Esophagus squamous epithelium (tissue), 5 donors: Measurements from ENCODE around the gene CMAS. TPM values are rescaled to one million over a fixed set of nuclear protein-coding genes. Genes with fewer than 3 reads are reported as not detected.

ENCODE experiments used
- DNase-seq: peaks from one replicate; lab custom pipeline; 2025; lab: John Stamatoyannopoulos, UW
- H3K27ac ChIP-seq, 4 donors: fragments of 200-600 bp; sonication (generic); one replicate each; pipeline ENCODE4 v1.5.1; 2016 to 2019; ENCODE audit warnings: mild to moderate bottlenecking in 1 of 4
- H3K27me3 ChIP-seq, 4 donors: fragments of 200-600 bp; sonication (generic); 1 replicate in 3 of 4; 2 replicates in 1 of 4; pipeline versions ENCODE4 v1.5.1 to v1.6.0; 2017 to 2021; ENCODE audit warnings: antibody characterized with exemption in 1 of 4
- H3K36me3 ChIP-seq, 3 donors: fragments of 200-600 bp; sonication (generic); one replicate each; pipeline ENCODE4 v1.5.1; 2016 to 2019
- H3K4me1 ChIP-seq, 3 donors: fragments of 200-600 bp; sonication (generic); one replicate each; pipeline ENCODE4 v1.5.1; 2017 to 2019
- H3K4me3 ChIP-seq, 4 donors: fragments of 200-600 bp; sonication (generic); 1 replicate in 3 of 4; 2 replicates in 1 of 4; pipeline ENCODE4 v1.5.1; 2016 to 2019; ENCODE audit warnings: mild to moderate bottlenecking in 2 of 4, moderate library complexity in 1 of 4
- H3K9me3 ChIP-seq, 3 donors: fragments of 200-600 bp; sonication (generic); one replicate each; pipeline ENCODE4 v1.5.1; 2016 to 2019
- CTCF ChIP-seq, 6 experiments: fragments of 450-650 bp in 4 of 6; fragments of 200-600 bp in 2 of 6; sonication (generic) in 2 of 6; IDR thresholded peaks; one replicate each; pipeline ENCODE4 v1.5.1; 2016 to 2019; ENCODE audit warnings: antibody characterized with exemption in 6 of 6, mild to moderate bottlenecking in 4 of 6, moderate library complexity in 4 of 6
- POLR2A ChIP-seq, 4 donors: fragments of 450-650 bp; IDR thresholded peaks; one replicate each; pipeline ENCODE4 v1.6.1; 2017; ENCODE audit warnings: antibody characterized with exemption in 4 of 4, mild to moderate bottlenecking in 4 of 4, moderate library complexity in 3 of 4
- WGBS, 2 donors: methylation state at CpG; one replicate each; pipeline ENCODE4 v1.1.5; 2018; 5-methylcytosine and 5-hydroxymethylcytosine counted together
- intact Hi-C: fragments of 100-400 bp; cut with DNase I; formaldehyde crosslinking; loops from one replicate; pipeline ENCODE4 v1.15.0; 2022
- total RNA-seq, 4 donors: library from RNA; depleted of rRNA; stranded (reverse); fragments of >200 nt; gene quantifications; one replicate each; pipeline ENCODE4 v1.1.0, GENCODE V29; 2016
- donor health status: DM: yes; HTN: yes; CAD: no.

Gene CMAS
- total RNA-seq, 4 donors from 2014 or later: 46.5 to 61.8 (median 52.5) TPM

- Histone ChIP-seq H3K4me1 (peaks cover 0 to 4% (median 0%) of the 10 kb centered on the region in 3 donors), H3K36me3 (no peaks in the 10 kb centered on the region), H3K9me3 (no peaks in the 10 kb centered on the region), H3K27me3 (no peaks in the 10 kb centered on the region), H3K27ac (no peak overlapping the region), H3K4me3 (no peak overlapping the region)
- 57 to 84% methylated on average over 2 of the region's 2 CpGs for WGBS, 2 donors
- no peak for DNase-seq
- TF ChIP-seq POLR2A (IDR thresholded peaks at IDR 0.05) (no peak), CTCF (IDR thresholded peaks at IDR 0.05) (no peak)
- intact Hi-C loops: no loop called here
Measured at GRCh38 chr12:22029491-22029890, 16.5 kb upstream of the CMAS start.

GRCh38 chr12:22029991-22030390 lies 16.0 kb upstream of the CMAS start:
- Histone ChIP-seq H3K9me3 (no peaks in the 10 kb centered on the region), H3K27ac (no peak overlapping the region), H3K27me3 (no peaks in the 10 kb centered on the region), H3K4me1 (peaks cover 0 to 8% (median 0%) of the 10 kb centered on the region in 3 donors), H3K36me3 (no peaks in the 10 kb centered on the region), H3K4me3 (no peak overlapping the region)
- WGBS, 2 donors: no CpG with 5 or more reads among the region's 1 CpG
- TF ChIP-seq CTCF (IDR thresholded peaks at IDR 0.05): no peak
- TF ChIP-seq POLR2A (IDR thresholded peaks at IDR 0.05): no peak
- no peak for DNase-seq
- intact Hi-C loops: no loop called here

- Histone ChIP-seq H3K27me3 (no peaks in the 10 kb centered on the region), H3K4me3 (no peak overlapping the region), H3K4me1 (peaks cover 0 to 11% (median 0%) of the 10 kb centered on the region in 3 donors), H3K36me3 (no peaks in the 10 kb centered on the region), H3K27ac (no peak overlapping the region), H3K9me3 (no peaks in the 10 kb centered on the region)
- intact Hi-C loops: no loop called here
- TF ChIP-seq CTCF (IDR thresholded peaks at IDR 0.05) (no peak), POLR2A (IDR thresholded peaks at IDR 0.05) (no peak)
- DNase-seq: no peak
Measured at GRCh38 chr12:22032732-22033131, 13.3 kb upstream of the CMAS start.

GRCh38 chr12:22034709-22035506 lies 11.1 kb upstream of the CMAS start:
- Histone ChIP-seq H3K36me3 (no peaks in the 10 kb centered on the region), H3K27ac (no peak overlapping the region), H3K4me1 (peaks cover 0 to 11% (median 0%) of the 10 kb centered on the region in 3 donors), H3K27me3 (no peaks in the 10 kb centered on the region), H3K4me3 (no peak overlapping the region), H3K9me3 (no peaks in the 10 kb centered on the region)
- DNase-seq: no peak
- intact Hi-C loops: no loop called here
- WGBS, 2 donors: 20 to 27% methylated on average over 4 of the region's 4 CpGs
- TF ChIP-seq CTCF (IDR thresholded peaks at IDR 0.05) (no peak), POLR2A (IDR thresholded peaks at IDR 0.05) (no peak)

GRCh38 chr12:22037947-22038346 lies 8.1 kb upstream of the CMAS start:
- no peak for TF ChIP-seq POLR2A (IDR thresholded peaks at IDR 0.05)
- TF ChIP-seq CTCF (IDR thresholded peaks at IDR 0.05): no peak
- no peaks in the 10 kb centered on the region for H3K9me3 ChIP-seq
- DNase-seq: no peak
- H3K36me3 ChIP-seq: no peaks in the 10 kb centered on the region
- WGBS, 2 donors: 55 to 57% methylated on average over 3 of the region's 3 CpGs
- H3K27ac ChIP-seq: no peak overlapping the region
- peaks cover 0 to 11% (median 0%) of the 10 kb centered on the region in 3 donors for H3K4me1 ChIP-seq
- no peak overlapping the region for H3K4me3 ChIP-seq
- intact Hi-C loops: no loop called here
- H3K27me3 ChIP-seq: no peaks in the 10 kb centered on the region
